ENCODE measurements around the gene CNTLN. TPM values are rescaled to one million over a fixed set of nuclear protein-coding genes. Genes with fewer than 3 reads are reported as not detected.
A peak's percentile ranks its signal among the peaks of the same experiment; 100 is the strongest.

The CNTLN gene
- total and polyA plus RNA-seq, 4 donors = 2.1 to 30.3 (median 4.0) TPM

DNA sequence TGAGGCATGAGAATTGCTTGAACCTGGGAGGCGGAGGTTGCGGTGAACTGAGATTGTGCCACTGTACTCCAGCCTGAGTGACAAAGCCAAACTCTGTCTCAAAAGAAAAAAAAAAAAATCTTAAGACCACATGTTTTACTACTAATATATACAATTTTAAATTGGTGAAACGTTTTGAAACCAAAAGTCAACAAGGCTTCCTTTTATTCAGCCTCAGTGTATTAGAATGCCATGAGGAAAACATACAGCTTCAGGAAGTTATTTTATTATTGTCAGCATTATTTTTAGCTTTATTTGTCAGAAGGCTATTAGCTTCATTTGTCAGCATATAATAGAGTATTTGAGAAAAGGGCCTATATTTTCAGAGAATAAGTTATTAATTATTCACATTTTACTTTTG lies 280.1 kb downstream of the CNTLN start:
- no peak for DNase-seq
- H3K9ac ChIP-seq (ENCODE audit: insufficient read depth in 1 of 2, low read length in 2 of 2) = no peak overlapping the region
- WGBS, 2 donors = 77 to 85% methylated on average over 3 of the region's 3 CpGs
- peaks cover 0 to 9% (median 5%) of the 10 kb centered on the region in 4 donors for H3K36me3 ChIP-seq (ENCODE audit: control insufficient read depth in 4 of 4, insufficient read depth in 4 of 4, low read length in 4 of 4)
- H3K4me3 ChIP-seq = no peak overlapping the region
- peaks cover 0 to 3% (median 0%) of the 10 kb centered on the region in 4 donors for H3K9me3 ChIP-seq (ENCODE audit: control insufficient read depth in 4 of 4, insufficient read depth in 3 of 4, low read length in 3 of 4)
- H3K27ac ChIP-seq (ENCODE audit: low read depth in 1 of 2, low read length in 1 of 2) = no peak overlapping the region
- no peaks in the 10 kb centered on the region for H3K27me3 ChIP-seq (ENCODE audit: control insufficient read depth in 3 of 3, insufficient read depth in 3 of 3, low read length in 2 of 3)
- H3K4me1 ChIP-seq (ENCODE audit: control insufficient read depth in 5 of 5, insufficient read depth in 5 of 5, low read length in 5 of 5) = no peaks in the 10 kb centered on the region
- ATAC-seq (ENCODE audit: insufficient read depth, low FRiP score) = no peak
- TF ChIP-seq, protein P1, sequence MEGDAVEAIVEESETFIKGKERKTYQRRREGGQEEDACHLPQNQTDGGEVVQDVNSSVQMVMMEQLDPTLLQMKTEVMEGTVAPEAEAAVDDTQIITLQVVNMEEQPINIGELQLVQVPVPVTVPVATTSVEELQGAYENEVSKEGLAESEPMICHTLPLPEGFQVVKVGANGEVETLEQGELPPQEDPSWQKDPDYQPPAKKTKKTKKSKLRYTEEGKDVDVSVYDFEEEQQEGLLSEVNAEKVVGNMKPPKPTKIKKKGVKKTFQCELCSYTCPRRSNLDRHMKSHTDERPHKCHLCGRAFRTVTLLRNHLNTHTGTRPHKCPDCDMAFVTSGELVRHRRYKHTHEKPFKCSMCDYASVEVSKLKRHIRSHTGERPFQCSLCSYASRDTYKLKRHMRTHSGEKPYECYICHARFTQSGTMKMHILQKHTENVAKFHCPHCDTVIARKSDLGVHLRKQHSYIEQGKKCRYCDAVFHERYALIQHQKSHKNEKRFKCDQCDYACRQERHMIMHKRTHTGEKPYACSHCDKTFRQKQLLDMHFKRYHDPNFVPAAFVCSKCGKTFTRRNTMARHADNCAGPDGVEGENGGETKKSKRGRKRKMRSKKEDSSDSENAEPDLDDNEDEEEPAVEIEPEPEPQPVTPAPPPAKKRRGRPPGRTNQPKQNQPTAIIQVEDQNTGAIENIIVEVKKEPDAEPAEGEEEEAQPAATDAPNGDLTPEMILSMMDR (IDR thresholded peaks at IDR 0.05; ENCODE audit: control extremely low read depth, extremely low read depth) = no peak

DNA sequence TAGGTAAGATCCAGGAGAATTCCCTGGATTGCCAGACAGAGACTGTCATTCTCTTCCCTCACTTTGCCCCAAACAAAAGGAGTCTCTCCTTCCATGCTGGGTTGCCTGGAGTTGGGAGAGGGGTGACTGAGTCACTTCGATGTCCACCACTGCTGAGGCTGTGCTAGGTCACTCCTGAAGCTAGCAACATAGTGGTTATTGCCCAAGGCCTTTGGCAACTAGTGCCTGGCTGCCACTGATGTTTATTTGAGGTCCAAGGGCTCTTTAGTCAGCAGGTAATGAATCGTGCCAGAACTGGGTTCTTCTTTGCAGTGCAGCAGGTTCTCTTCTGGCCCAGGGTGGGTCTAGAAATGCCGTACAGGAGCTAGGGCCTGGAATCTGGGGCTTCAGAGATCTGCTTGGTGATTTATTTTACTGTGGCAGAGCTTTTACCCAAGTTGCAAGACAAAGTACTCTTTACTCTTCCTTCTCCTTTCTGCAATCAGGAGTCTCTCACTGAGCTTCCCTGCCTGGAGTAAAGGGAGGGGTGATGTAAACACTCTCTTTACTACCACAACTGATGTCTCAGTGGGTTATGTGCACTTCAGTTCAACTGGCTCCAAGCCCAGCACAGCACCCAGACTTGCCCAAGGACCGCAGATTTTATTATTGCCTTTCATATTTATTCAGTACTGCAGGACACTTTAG lies 288.3 kb downstream of the CNTLN start:
- Histone ChIP-seq H3K4me3 (no peak overlapping the region), H3K27ac (ENCODE audit: low read depth in 1 of 2, low read length in 1 of 2) (no peak overlapping the region), H3K9me3 (ENCODE audit: control insufficient read depth in 4 of 4, insufficient read depth in 3 of 4, low read length in 3 of 4) (no peaks in the 10 kb centered on the region), H3K27me3 (ENCODE audit: control insufficient read depth in 3 of 3, insufficient read depth in 3 of 3, low read length in 2 of 3) (no peaks in the 10 kb centered on the region), H3K9ac (ENCODE audit: insufficient read depth in 1 of 2, low read length in 2 of 2) (no peak overlapping the region), H3K36me3 (ENCODE audit: control insufficient read depth in 4 of 4, insufficient read depth in 4 of 4, low read length in 4 of 4) (peaks cover 0 to 3% (median 2%) of the 10 kb centered on the region in 4 donors), H3K4me1 (ENCODE audit: control insufficient read depth in 5 of 5, insufficient read depth in 5 of 5, low read length in 5 of 5) (peaks cover 0 to 4% (median 0%) of the 10 kb centered on the region in 5 donors)
- 76 to 82% methylated on average over 4 of the region's 4 CpGs for WGBS, 2 donors
- peak; percentile 27 for ATAC-seq (ENCODE audit: insufficient read depth, low FRiP score)
- TF ChIP-seq, protein P1 (IDR thresholded peaks at IDR 0.05; ENCODE audit: control extremely low read depth, extremely low read depth) = no peak
- no peak for DNase-seq

DNA sequence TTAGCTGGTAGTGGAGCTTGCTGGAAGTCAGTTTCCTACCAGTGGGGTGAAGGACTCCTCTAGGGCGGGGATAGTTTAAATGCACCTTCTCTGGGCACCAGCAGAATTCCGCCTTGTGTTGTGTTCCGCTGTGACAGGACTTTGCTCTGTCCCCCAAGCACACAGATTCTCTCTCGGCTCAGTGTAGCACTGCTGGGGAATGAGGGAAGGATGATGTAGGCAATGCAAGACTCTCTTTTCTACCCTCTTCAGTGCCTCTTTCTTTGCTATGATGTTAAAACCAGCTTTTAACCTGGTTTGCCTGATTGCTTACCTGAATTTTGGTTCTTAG lies 288.8 kb downstream of the CNTLN start:
- peaks cover 0 to 3% (median 2%) of the 10 kb centered on the region in 4 donors for H3K36me3 ChIP-seq (ENCODE audit: control insufficient read depth in 4 of 4, insufficient read depth in 4 of 4, low read length in 4 of 4)
- no peak for DNase-seq
- ATAC-seq (ENCODE audit: insufficient read depth, low FRiP score) = no peak
- H3K27ac ChIP-seq (ENCODE audit: low read depth in 1 of 2, low read length in 1 of 2) = no peak overlapping the region
- H3K9me3 ChIP-seq (ENCODE audit: control insufficient read depth in 4 of 4, insufficient read depth in 3 of 4, low read length in 3 of 4) = no peaks in the 10 kb centered on the region
- peaks cover 0 to 4% (median 0%) of the 10 kb centered on the region in 5 donors for H3K4me1 ChIP-seq (ENCODE audit: control insufficient read depth in 5 of 5, insufficient read depth in 5 of 5, low read length in 5 of 5)
- WGBS, 2 donors = 93 to 95% methylated on average over 4 of the region's 4 CpGs
- no peaks in the 10 kb centered on the region for H3K27me3 ChIP-seq (ENCODE audit: control insufficient read depth in 3 of 3, insufficient read depth in 3 of 3, low read length in 2 of 3)
- TF ChIP-seq, protein P1 (IDR thresholded peaks at IDR 0.05; ENCODE audit: control extremely low read depth, extremely low read depth) = no peak
- H3K4me3 ChIP-seq = no peak overlapping the region
- no peak overlapping the region for H3K9ac ChIP-seq (ENCODE audit: insufficient read depth in 1 of 2, low read length in 2 of 2)

DNA sequence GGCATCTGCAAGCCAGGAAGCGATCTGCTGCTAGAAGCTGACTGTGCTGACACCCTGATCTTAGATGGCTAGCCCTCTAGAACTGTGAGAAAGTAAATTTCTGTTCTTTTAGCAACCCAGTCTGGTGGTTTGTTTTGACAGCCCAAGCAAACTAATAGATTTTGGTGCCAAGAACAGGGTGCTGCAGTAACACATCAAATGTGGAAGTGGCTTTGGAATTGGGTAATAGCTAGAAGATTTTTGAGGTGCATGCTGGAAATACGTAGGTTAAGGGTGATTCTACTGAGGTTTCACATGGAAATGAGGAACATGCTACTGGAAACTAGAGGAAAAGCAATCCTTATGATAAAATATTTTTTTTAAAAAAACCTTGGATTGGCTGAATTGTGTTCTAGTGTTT lies 290.5 kb downstream of the CNTLN start:
- no peaks in the 10 kb centered on the region for H3K27me3 ChIP-seq (ENCODE audit: control insufficient read depth in 3 of 3, insufficient read depth in 3 of 3, low read length in 2 of 3)
- no peak for ATAC-seq (ENCODE audit: insufficient read depth, low FRiP score)
- H3K4me3 ChIP-seq = no peak overlapping the region
- TF ChIP-seq, protein P1 (IDR thresholded peaks at IDR 0.05; ENCODE audit: control extremely low read depth, extremely low read depth) = no peak
- no peak overlapping the region for H3K9ac ChIP-seq (ENCODE audit: insufficient read depth in 1 of 2, low read length in 2 of 2)
- peaks cover under 1 to 5% (median 2%) of the 10 kb centered on the region in 4 donors for H3K36me3 ChIP-seq (ENCODE audit: control insufficient read depth in 4 of 4, insufficient read depth in 4 of 4, low read length in 4 of 4)
- WGBS, 2 donors = 76 to 81% methylated on average over 2 of the region's 2 CpGs
- H3K27ac ChIP-seq (ENCODE audit: low read depth in 1 of 2, low read length in 1 of 2) = no peak overlapping the region
- H3K4me1 ChIP-seq (ENCODE audit: control insufficient read depth in 5 of 5, insufficient read depth in 5 of 5, low read length in 5 of 5) = peaks cover 0 to 4% (median 0%) of the 10 kb centered on the region in 5 donors
- DNase-seq = no peak
- no peaks in the 10 kb centered on the region for H3K9me3 ChIP-seq (ENCODE audit: control insufficient read depth in 4 of 4, insufficient read depth in 3 of 4, low read length in 3 of 4)

All from lung (tissue), 12 donors.